Stimulated activated CD8-positive, alpha-beta memory T cell treated with anti-CD3 and anti-CD28 coated beads, Interleukin-15, amount 100 ng/mL, for 24 hours (primary cell): Measurements from ENCODE around the gene CBX3.
"Not testable (repeated sequence)": the region's sequence is repeated elsewhere in the genome, so short reads cannot be mapped to it uniquely, and the experiment has no call there.

Source experiments
- DNase-seq: peaks from one replicate; pipeline ENCODE4 v3.0.0-alpha.2; 2020; ENCODE audit warnings: low read depth

Gene CBX3

DNA sequence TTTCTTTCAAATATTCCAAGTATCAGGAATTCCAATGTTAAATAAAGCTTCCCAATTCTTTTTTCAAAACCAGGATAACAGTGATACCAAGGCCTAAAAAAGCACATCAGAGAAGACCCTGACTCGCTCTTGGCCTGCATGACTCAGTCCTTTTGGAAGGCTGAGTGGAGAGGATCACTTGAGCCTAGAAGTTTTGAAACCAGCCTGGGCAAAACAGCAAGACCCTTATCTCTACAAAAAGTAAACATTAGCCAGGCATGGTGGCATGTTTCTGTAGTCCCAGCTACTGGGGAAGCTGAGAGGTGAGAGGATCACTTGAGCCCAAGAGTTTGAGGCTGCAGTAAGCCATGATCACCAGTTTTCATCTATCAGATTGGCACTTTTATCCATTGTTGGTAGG is 30.9 kb upstream of the CBX3 start:
- no peak for DNase-seq

DNA sequence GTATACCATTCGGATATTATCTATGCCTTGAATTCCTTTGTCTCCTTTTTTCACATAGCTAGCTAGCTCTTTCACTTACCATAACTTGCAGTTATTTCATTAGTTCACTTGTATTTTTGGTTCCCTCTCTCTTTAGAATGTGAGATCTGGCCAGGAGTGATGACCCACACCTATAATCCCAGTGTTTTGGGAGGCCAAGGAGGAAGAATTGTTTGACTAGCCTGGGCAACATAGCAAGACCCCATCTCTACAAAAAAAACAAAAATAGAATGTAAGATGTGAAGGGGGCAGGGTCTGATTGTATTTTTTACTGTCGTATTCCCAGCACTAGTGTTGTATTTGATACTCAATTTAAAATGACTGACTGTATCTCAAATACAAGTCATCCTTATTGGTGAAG is 29.9 kb upstream of the CBX3 start:
- no peak for DNase-seq

DNA sequence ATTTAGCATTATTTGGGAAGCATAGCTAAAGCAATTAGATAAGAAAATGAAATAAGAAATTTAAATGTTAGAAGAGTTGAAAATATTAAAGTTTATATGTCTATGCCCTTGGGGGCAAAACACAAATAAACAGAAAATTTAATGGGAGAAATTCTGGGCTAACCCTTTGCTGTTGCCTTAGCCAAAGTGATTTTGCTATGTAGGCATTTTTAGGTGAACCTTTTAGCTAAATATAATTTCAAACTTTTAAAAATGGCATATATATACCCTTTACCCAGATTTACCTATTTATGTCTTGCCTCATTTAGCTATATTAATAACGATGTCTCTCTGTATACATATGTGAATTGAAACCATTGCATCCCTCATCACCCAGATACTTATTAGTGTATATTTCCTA is 29.5 kb upstream of the CBX3 start:
- no peak for DNase-seq

DNA sequence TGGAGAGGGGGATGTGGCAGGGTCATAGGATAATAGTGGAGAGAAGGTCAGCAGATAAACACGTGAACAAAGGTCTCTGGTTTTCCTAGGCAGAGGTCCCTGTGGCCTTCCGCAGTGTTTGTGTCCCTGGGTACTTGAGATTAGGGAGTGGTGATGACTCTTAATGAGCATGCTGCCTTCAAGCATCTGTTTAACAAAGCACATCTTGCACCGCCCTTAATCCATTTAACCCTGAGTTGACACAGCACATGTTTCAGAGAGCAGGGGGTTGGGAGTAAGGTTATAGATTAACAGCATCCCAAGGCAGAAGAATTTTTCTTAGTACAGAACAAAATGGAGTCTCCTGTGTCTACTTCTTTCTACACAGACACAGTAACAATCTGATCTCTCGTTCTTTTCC is 25.6 kb upstream of the CBX3 start:
- DNase-seq, result not testable (repeated sequence)

DNA sequence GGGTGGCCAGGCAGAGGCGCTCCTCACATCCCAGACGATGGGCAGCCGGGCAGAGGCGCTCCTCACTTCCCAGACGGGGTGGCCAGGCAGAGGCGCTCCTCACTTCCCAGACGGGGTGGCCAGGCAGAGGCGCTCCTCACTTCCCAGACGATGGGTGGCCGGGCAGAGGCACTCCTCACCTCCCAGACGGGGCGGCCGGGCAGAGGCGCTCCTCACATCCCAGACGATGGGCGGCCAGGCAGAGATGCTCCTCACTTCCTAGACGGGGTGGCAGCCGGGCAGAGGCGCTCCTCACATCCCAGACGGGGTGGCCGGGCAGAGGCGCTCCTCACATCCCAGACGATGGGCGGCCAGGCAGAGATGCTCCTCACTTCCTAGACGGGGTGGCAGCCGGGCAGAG is 24.8 kb upstream of the CBX3 start:
- DNase-seq, result not testable (repeated sequence)

DNA sequence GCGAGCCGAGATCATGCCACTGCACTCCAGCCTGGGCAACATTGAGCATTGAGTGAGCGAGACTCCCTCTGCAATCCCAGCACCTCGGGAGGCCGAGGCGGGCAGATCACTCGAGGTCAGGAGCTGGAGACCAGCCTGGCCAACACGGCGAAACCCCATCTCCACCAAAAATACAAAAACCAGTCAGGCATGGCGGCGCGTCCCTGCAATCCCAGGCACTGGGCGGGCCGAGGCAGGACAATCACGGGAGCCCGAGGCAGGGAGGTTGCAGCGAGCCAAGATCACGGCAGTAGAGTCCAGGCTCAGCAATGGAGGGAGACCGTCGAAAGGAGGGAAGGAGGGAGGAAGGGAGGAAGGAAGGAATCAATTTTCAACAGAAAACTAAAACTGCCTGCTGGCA is 24.3 kb upstream of the CBX3 start:
- not testable (repeated sequence) for DNase-seq

DNA sequence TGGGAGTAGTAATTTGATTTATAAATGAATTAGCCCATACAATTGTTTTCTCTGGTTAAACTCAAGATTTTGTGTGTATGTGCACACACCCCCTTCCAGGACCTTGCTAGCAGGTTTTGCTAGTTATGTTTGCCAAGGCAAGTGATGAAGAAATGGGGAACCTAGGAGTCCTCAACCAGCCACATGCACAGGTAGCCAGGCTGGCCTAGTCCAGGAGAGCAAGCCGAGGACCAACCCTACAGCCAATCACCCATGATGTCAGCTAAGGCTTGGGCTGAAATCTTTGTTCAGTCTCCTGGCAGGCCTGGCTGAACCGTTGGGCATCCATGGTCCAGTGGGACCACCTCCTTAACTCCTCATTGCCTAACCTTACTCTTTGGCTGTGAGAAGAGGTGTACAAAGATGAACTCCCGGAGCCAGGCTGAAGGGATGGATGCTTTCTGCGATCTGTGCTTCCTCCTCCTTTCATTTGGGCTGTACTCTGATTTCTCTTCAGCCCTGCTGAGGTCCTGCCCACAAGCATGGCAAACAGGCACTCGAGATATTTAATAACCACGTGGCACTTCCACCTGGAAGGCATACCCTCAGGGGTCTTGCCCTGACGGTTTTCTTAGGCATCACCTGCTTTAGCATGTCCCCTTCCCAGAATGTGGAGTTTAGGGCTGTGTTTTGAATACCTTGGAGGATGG is 23.1 kb upstream of the CBX3 start:
- no peak for DNase-seq

DNA sequence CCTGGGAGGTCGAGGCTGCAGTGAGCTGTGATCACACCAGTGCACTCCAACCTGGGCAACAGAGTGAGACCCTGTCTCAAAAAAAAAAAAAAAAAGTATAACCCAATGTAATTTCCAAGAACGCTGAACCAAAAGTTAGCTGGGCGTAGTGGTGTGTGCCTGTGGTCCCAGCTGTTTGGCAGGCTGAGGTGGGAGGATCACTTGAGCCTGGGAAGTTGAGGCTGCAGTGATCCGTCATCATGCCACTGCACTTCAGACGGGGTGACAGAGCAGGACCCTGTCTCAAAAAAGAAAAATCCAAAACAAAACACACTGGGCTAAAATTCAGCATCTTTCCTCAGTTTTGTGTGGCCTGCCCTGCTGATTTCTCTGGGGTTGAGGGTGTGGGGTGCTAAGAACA is 22.1 kb upstream of the CBX3 start:
- no peak for DNase-seq

DNA sequence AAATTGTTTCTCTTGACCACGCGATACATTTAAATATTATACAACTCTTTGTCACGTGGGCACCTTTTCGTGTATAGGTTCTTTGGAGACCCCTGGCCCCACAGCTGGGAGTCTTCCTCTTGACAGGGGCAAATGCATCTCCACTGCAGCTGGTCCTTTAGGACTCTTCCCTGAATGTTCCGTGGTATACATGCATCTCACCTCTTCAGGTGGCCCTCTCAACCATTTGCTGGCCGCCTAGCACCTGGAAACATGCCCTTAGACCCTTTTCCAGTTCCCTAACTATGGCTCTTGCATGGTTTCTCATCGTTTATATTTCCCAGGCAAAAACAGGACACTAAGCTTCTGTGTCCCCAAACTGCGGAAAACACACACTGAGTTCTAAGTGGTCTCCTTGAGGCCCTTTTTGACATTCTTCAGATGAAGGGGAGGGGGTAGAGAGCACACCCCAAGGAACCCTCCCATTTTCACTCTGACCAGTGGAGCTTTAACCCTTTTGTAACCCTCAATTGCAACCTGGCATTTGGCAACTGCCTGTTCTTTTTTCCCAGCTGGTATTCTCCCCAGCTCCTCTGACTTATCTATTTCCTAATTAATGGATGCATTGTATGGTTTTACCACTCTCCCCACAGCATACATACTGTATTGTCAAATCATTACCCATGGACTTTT is 21.6 kb upstream of the CBX3 start:
- no peak for DNase-seq

DNA sequence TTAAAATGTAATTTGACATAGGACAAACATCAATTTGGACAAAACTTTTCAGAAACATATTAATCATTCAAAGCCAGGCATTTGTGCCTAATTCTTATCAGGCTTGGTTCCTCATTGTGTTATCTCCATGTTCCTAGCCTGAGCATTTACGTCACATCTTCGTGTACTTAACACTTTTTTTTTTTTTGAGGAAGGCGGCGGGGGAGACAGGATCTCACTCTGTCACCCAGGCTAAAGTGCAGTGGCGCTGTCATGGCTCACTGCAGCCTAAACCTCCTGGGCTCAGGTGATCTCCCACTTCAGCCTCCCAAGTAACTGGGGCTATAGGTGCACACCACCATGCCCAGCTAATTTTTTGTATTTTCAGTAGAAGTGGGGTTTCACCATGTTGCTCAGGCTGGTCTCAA is 20.8 kb upstream of the CBX3 start:
- DNase-seq, result no peak

DNA sequence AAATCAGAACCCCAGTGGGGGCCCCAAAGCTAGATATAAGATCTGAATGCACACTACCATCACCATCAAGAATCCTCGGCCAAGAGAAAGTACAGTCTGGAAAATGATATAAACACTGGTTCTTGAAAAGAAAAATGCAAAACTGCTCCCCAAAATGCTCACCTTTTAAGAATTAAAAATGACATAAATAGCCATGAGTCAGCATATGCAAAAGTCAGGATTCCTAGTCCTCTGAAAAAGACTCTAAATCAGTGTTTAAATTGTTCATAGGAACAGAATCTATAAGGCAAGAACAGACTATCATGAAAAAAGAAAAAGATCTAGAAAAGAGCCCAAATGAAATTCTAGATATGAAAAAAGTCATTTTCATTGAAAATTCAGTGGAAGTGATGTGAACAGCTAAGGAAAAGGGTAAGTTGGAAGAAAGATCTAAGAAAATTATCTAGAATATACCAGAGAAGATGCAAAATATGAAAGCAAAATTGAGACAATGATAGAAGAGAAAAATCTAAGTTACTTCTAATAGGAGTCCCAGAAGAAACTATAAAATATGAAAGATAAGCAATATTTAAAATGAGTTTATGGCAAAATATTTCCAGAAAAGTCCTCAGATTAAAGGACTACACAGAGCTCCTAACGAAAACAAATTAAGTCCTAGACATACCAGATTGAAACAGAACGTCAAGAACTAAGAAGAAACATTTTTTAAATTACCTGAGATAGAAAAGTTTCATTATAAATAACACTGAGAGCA is 19.9 kb upstream of the CBX3 start:
- DNase-seq, result no peak

DNA sequence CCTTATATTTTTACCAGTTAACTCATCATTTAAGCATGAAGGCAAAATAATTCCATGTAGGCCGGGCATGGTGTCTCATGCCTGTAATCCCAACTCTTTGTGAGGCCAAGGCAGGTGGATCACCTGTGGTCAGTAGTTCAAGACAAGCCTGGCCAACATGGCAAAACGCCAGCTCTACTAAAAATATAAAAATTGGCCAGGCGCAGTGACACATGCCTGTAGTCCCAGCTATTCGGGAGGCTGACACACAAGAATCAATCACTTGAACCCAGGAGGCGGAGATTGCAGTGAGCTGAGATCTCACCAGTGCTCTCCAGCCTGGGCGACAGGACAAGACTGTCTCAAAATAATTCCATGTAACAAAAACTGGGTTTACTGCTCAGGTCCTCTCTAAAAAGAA is 19.3 kb upstream of the CBX3 start:
- DNase-seq, result no peak

DNA sequence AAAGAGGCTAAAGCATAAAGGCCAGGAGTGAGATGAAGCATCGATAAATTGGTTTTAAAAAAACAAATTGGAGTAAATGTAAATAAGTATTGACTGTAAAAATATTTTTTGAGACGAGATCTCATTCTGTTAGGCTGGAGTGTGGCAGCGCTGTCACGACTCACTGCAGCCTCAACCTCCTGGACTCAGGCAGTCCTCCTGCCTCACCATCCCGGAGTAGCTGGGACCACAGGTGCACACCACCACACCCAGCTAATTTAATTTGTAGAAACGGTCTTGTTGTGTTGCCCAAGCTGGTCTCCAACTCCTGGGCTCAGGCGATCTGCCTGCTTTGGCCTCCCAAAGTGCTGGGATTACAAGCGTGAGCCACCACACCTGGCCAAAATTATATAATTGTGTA is 18.8 kb upstream of the CBX3 start:
- DNase-seq, result no peak

DNA sequence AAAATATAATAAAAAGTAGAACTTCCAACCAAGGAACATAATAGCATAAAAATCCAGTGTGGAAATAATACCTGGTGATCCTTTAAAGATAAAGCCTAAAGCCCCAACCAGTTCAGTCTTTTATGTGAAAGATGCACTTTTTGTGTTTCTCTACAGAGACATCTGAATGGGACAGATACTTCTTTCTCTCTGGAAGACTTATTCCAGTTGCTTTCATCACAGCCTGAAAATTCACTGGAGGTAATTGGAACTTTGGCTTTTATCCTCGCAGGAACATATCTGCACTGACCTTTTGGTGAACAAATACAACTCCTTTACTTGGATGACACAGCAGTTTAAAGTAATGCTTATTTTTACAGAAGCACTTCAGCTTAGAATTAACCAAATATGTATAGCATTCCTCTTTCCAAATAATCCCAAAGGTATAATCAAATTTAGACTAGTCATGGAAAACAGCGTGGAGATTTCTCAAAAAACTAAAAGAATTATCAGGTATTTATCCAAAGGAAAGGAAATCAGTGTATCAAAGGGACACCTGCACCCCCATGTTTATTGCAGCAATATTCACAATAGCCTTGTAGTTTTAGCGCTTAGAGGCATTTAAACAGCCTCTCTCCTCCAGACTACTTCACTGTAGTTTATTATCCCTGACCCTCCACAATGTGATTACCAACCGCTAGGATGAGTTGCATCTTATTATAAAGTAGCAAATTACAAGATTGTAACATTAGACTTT is 17.8 kb upstream of the CBX3 start:
- no peak for DNase-seq

DNA sequence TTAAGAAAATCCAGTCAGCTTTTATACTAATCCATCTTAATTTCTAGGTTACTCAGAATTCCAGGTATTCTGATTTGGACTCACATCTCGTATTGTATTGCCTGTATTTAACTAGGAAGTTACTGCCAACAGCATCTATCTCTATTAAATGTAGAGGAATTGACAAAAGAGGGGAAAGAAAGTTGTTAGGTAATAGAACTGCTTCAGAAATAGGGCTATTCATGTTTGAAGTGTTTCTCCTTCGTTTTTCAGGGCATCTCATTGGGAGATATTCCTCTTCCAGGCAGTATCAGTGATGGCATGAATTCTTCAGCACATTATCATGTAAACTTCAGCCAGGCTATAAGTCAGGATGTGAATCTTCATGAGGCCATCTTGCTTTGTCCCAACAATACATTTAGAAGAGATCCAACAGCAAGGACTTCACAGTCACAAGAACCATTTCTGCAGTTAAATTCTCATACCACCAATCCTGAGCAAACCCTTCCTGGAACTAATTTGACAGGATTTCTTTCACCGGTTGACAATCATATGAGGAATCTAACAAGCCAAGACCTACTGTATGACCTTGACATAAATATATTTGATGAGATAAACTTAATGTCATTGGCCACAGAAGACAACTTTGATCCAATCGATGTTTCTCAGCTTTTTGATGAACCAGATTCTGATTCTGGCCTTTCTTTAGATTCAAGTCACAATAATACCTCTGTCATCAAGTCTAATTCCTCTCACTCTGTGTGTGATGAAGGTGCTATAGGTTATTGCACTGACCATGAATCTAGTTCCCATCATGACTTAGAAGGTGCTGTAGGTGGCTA is 17.1 kb upstream of the CBX3 start:
- DNase-seq, result not testable (repeated sequence)

DNA sequence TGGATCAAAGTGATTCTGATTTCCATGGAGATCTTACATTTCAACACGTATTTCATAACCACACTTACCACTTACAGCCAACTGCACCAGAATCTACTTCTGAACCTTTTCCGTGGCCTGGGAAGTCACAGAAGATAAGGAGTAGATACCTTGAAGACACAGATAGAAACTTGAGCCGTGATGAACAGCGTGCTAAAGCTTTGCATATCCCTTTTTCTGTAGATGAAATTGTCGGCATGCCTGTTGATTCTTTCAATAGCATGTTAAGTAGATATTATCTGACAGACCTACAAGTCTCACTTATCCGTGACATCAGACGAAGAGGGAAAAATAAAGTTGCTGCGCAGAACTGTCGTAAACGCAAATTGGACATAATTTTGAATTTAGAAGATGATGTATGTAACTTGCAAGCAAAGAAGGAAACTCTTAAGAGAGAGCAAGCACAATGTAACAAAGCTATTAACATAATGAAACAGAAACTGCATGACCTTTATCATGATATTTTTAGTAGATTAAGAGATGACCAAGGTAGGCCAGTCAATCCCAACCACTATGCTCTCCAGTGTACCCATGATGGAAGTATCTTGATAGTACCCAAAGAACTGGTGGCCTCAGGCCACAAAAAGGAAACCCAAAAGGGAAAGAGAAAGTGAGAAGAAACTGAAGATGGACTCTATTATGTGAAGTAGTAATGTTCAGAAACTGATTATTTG is 16.3 kb upstream of the CBX3 start:
- no peak for DNase-seq

DNA sequence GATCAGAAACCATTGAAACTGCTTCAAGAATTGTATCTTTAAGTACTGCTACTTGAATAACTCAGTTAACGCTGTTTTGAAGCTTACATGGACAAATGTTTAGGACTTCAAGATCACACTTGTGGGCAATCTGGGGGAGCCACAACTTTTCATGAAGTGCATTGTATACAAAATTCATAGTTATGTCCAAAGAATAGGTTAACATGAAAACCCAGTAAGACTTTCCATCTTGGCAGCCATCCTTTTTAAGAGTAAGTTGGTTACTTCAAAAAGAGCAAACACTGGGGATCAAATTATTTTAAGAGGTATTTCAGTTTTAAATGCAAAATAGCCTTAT is 15.7 kb upstream of the CBX3 start:
- DNase-seq, result no peak

DNA sequence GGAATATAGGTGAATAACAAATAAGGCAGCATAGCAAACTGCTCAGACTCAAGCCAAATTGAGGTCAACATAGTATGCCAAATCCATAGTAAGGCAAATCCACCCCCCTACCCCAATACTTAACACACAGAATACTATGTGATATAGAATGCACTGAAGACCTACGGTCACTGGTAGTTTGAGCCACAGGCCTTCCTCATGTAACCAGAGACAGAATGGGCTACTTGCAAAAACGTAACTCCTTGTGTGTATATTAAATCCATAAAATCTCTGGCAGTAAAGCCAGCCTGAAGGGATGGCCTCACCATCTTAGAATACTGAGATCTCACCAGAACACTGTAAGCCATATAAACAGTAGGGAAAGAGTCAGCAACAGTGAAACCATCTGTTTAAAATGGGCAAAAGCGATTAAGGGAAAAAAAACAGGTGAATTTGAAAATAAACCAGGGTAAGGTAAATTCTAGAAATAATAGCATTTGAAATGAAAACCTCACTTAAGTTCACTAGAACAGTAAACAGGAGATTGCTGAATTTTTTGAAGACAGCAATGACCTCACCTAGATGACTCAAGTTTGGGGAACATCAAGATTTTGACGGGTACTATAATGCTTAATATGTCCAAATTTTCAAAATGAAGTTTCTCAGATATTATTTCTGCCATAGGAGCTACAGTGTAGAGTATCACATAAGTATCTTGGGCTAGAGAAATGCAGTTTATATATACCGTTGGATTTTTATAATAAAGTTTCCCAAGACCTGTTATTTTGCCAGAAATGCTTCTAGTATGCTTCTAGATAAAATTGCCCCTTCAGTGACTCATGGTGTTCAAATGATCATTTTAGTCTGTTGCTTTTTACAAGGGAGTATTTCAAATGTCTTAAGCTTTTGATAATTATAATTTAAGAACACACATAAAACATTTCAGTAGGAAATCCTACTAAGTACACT is 14.9 kb upstream of the CBX3 start:
- DNase-seq, result no peak

DNA sequence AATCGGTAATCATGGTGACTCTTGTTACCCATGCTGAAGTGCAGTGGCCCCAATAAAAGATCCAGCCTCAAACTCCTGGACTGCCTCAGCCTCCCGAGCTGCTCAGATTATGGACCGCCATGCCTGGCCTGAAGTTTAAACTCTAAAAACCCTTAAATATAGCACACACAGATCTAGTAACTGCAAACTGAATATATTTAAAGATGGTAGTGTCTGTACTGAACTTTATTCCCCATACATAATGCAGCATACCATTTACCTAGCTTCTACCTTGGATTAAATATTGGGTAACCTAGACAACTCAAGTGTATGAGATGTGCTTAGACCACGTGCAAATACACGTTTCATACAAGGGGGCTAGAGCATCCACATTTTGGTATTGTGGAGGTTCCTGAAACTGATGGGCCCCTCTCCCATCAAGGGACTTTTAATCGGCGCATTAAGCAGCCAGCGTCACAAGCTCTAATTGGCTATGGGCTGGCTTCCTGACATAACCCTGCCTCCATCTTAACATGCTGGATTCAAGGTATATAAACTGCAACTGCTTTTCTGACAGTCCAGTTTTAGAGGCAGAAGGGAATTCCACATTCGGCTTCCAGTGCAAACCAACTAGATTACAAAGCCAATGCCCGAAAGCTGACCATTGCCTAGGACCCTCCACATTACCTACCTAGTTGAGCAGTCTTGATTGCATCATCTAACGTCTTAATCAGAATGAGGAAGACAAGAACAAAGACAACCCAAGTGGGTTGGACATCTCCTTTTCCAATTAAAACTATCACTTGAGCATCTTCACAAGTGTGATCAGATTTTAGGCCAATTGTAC is 14.0 kb upstream of the CBX3 start:
- no peak for DNase-seq
